Ascending aorta (tissue), 2 donors: ENCODE data around the gene PTCD2. TPM values are rescaled to one million over a fixed set of nuclear protein-coding genes. Genes with fewer than 3 reads are reported as not detected.
A peak's percentile ranks its signal among the peaks of the same experiment; 100 is the strongest.

Experiments
- DNase-seq, 2 donors: peaks; one replicate each; pipeline ENCODE4 v3.0.0-alpha.2; 2019; ENCODE audit warnings: low spot score in 2 of 2
- H3K27ac ChIP-seq, 2 donors: fragments of 200-600 bp; sonication (generic); one replicate each; pipeline ENCODE4 v1.5.1; 2016 to 2017; ENCODE audit warnings: mild to moderate bottlenecking in 1 of 2
- H3K27me3 ChIP-seq: fragments of 200-600 bp; sonication (generic); one replicate; pipeline ENCODE4 v1.5.1; 2017
- H3K36me3 ChIP-seq, 2 donors: fragments of 200-600 bp; sonication (generic); one replicate each; pipeline ENCODE4 v1.5.1; 2016
- H3K4me1 ChIP-seq, 2 donors: fragments of 200-600 bp; sonication (generic); one replicate each; pipeline ENCODE4 v1.5.1; 2016 to 2017; ENCODE audit warnings: mild to moderate bottlenecking in 1 of 2
- H3K4me3 ChIP-seq, 2 donors: fragments of 200-600 bp; sonication (generic); one replicate each; pipeline ENCODE4 v1.5.1; 2016 to 2017; ENCODE audit warnings: mild to moderate bottlenecking in 1 of 2
- H3K9me3 ChIP-seq, 2 donors: fragments of 200-600 bp; sonication (generic); one replicate each; pipeline ENCODE4 v1.5.1; 2016
- CTCF ChIP-seq, 3 experiments: fragments of 200-600 bp in 2 of 3; fragments of 450-650 bp in 1 of 3; sonication (generic) in 2 of 3; IDR thresholded peaks; one replicate each; pipeline ENCODE4 v1.5.1; 2016 to 2019; ENCODE audit warnings: antibody characterized with exemption in 3 of 3, mild to moderate bottlenecking in 1 of 3, moderate library complexity in 1 of 3
- intact Hi-C: fragments of 100-400 bp; cut with DNase I; formaldehyde crosslinking; loops from one replicate; pipeline ENCODE4 v1.15.1; 2023
- total RNA-seq: library from RNA; depleted of rRNA; stranded (reverse); fragments of >200 nt; gene quantifications from one replicate; pipeline ENCODE4 v1.1.0, GENCODE V29; 2016

The PTCD2 gene
- total RNA-seq, 1 donor from 2014 or later = 0.85 TPM

DNA sequence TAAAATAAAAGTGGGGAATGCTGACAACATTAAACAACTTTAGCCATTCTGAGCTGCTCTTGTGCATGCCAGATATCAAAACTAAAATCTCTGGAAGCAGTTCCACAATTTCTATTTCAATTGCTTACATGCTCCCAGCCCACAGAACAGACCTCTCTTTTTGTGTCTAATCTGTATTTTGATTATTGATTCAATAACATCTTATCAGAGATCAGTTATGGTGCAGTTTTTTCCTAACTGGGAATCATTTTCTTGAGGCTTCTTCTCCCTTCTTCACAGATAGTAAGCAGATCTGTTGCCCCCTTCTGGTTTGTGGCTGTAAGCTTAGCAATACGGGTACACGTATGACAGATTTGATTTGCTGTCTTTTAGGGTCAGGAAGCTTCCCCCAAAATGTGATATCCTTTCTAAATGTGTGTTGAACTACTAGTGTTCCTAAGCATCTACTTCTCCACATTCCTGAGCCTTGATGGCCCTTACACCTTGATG is 39.5 kb upstream of the PTCD2 start:
- Histone ChIP-seq H3K4me1 (peaks cover 0 to 27% of the 10 kb centered on the region in 2 donors), H3K9me3 (no peaks in the 10 kb centered on the region), H3K27me3 (no peaks in the 10 kb centered on the region), H3K36me3 (no peaks in the 10 kb centered on the region), H3K4me3 (no peak overlapping the region), H3K27ac (peak overlapping the region; percentile 56 to 65)
- intact Hi-C loops = no loop called here
- peak; percentile 17 to 55 (median 40) for TF ChIP-seq CTCF (IDR thresholded peaks at IDR 0.05)
- no peak for DNase-seq

DNA sequence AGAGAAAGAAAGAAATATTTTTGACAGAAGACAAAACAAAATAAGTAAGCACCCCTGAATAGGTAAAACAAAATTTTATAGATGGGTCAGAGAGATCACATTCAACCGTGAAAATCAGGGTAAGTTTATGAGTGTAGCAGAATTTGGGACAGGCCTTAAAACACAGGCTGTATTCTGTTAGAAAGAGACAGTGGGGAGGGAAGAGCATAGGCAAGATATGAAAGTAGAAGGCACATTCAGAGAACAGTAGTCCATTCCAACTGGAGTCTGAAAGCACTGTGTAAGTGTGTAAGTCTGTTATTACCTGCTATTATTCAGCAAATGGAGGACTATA is 38.8 kb upstream of the PTCD2 start:
- Histone ChIP-seq H3K27ac (peak overlapping the region; percentile 56 to 65), H3K9me3 (no peaks in the 10 kb centered on the region), H3K36me3 (no peaks in the 10 kb centered on the region), H3K4me3 (no peak overlapping the region), H3K4me1 (peaks cover 0 to 27% of the 10 kb centered on the region in 2 donors), H3K27me3 (no peaks in the 10 kb centered on the region)
- TF ChIP-seq CTCF (IDR thresholded peaks at IDR 0.05) = no peak
- DNase-seq = no peak
- intact Hi-C loops = no loop called here

- no peak for DNase-seq
- H3K4me1 ChIP-seq = peaks cover 0 to 27% of the 10 kb centered on the region in 2 donors
- peak overlapping the region; percentile 56 to 65 for H3K27ac ChIP-seq
- no peaks in the 10 kb centered on the region for H3K9me3 ChIP-seq
- H3K27me3 ChIP-seq = no peaks in the 10 kb centered on the region
- no peaks in the 10 kb centered on the region for H3K36me3 ChIP-seq
- no peak overlapping the region for H3K4me3 ChIP-seq
- intact Hi-C loops = no loop called here
- no peak for TF ChIP-seq CTCF (IDR thresholded peaks at IDR 0.05)
Observed at GRCh38 chr5:72281764-72282499, 38.2 kb upstream of the PTCD2 start.

DNA sequence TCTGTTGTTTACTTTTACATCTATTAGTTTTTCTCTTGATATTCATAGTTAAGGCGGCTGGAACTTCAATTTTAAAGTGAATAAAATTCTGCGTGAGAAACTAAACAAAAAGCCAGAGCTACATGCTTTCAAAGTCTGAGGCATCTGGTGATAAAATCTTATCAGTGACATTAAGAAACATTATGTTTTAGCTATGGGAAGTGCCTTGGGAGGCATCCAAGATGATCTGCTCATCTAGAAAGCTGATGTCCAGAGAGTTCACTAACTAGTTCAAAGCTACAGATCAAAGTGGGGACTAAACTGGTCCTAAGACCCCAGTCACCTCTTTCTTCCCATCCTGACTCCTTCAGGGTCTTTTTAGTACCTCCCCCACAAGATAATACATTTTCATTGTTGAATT is 37.3 kb upstream of the PTCD2 start:
- no peak for DNase-seq
- Histone ChIP-seq H3K9me3 (no peaks in the 10 kb centered on the region), H3K4me1 (peaks cover 0 to 27% of the 10 kb centered on the region in 2 donors), H3K4me3 (no peak overlapping the region), H3K36me3 (no peaks in the 10 kb centered on the region), H3K27ac (peak overlapping the region; percentile 56 to 65), H3K27me3 (no peaks in the 10 kb centered on the region)
- TF ChIP-seq CTCF (IDR thresholded peaks at IDR 0.05) = no peak
- intact Hi-C loops = no loop called here

GRCh38 chr5:72283358-72283757 is 36.8 kb upstream of the PTCD2 start:
- Histone ChIP-seq H3K27ac (peak overlapping the region; percentile 56 to 65), H3K4me1 (peaks cover 0 to 27% of the 10 kb centered on the region in 2 donors), H3K27me3 (no peaks in the 10 kb centered on the region), H3K36me3 (no peaks in the 10 kb centered on the region), H3K4me3 (no peak overlapping the region), H3K9me3 (no peaks in the 10 kb centered on the region)
- DNase-seq = no peak
- intact Hi-C loops = no loop called here
- TF ChIP-seq CTCF (IDR thresholded peaks at IDR 0.05) = no peak
